Activated naive CD4-positive, alpha-beta T cell treated with Interleukin-2 at 50 U/mL for 16 hours (primary cell): Measurements from ENCODE around the gene ZNF266.

Experiments
- DNase-seq: peaks from one replicate; pipeline ENCODE4 v3.0.0-alpha.2; 2020

Gene ZNF266

DNA sequence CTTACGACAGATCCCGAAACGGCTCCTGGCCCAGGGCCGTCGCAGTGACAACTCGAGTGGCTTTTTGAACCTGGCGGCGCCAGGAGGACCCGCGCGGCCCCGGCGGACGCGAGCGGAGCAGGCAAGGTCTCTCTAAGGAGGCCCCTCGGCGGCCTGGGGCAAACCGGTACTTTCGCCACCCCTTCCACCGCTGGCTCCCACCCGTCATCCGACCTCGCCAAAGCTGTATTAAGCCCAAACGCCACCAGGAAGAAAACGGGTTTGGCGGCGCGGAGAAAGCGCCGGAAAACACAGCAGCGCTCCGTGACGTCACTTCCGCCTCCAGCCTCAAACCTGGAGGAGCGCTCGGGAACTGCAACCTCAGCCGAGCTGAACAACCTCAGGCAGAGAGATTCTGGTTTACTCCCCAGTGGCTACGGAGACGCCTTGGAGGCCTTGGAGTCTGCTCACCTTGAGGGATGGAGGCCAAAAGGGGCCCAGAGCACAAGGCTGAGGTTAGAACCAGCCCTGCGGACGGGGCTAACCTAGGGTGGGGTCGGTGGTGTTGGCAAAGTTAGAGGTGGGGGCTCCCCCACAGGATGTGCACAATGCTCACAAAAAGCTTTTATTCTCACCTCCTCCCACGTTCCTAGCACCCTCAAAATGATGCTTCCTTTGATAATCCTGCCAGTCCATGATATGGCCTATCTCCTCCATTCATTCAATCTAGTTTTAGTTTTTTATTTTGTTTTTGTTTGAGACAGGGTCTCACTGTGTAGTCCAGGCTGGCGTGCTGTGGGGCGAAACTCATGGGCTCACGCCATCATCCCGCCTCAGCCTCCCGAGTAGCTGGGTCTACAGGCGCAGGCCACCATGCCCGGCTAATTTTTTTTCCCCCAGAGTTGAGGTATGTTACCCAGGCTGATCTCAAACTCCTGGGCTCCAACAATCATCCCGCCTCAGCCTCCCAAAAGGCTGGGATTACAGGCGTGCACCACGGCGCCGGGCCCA is at the start of gene ZNF266:
TSS of gene ZNF266 (minus strand) at position 295 of the 990 bp plus-strand sequence. CDS start 15,484 bp downstream, outside the sequence.
- DNase-seq = peak; percentile 93

DNA sequence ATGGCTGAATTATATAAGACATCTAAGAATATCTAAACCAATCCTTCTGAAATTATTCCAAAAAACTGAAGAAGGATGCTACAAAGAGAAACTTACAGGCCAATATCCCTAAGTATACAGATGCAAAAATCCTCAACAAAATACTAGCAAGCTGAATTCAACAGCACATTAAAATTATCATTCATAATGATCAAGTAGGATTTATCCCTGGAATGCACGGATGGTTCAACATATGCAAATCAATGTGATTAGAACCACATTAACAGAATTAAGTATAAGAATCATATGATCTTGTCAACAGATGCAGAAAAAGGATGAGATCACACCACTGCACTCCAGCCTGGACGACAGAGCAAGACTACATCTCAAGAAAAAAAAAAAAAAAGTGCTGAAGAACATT is 49.8 kb upstream of the ZNF266 start:
- DNase-seq = no peak

DNA sequence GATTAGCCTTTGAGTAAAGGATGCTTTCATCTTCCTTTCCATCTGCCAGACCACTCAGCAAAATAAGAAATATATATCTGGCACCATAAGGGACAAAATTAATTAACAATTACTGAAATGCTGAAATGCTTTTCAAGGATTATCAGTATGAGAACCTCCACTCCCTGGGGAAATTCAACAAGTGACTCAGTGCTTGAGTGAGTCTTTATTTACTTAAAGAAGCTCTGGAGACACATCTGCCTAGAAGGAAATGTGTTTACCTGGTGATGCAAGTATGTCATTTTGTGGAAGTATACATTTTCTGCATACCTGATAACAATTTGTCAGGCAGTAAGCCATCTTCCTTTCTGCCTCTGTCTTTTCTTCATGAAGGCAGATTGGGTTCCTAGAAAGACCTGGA is 39.6 kb upstream of the ZNF266 start:
- no peak for DNase-seq

DNA sequence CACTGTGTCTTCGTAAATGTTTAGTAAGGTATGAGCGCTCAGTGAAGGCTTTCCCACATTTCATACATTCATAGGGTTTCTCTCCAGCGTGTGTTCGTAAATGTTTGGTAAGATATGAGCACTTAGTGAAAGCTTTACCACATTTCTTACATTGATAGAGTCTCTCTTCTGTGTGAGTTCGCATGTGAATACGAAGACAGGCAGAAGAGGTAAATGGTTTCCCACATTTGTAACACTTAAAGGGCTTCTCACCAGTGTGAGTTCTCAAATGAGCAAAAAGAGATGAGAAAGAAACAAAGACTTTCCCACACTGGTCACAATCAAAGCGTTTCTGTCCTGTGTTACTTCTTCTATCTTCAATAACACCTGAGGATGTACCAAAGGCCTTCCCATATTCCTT is 31.8 kb upstream of the ZNF266 start:
- DNase-seq = no peak

DNA sequence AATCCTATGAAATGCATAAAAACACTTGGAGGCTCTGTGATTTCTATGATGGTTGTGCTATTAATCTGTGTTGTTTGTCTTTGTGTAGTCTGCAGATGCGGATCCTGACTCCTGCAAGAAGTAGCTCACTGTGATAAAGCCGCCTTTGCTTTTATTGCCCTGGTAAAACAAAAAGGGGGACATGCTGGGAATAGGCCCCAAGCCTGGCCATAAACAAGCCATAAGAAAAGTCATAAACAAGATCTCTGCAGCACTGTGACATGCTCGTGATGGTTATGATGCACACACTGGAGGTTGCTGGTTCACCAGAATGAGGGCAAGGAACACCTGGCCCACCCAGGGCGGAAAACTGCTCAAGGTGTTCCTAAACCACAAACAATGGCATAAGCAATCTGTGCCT is 26.6 kb upstream of the ZNF266 start:
- DNase-seq = no peak

DNA sequence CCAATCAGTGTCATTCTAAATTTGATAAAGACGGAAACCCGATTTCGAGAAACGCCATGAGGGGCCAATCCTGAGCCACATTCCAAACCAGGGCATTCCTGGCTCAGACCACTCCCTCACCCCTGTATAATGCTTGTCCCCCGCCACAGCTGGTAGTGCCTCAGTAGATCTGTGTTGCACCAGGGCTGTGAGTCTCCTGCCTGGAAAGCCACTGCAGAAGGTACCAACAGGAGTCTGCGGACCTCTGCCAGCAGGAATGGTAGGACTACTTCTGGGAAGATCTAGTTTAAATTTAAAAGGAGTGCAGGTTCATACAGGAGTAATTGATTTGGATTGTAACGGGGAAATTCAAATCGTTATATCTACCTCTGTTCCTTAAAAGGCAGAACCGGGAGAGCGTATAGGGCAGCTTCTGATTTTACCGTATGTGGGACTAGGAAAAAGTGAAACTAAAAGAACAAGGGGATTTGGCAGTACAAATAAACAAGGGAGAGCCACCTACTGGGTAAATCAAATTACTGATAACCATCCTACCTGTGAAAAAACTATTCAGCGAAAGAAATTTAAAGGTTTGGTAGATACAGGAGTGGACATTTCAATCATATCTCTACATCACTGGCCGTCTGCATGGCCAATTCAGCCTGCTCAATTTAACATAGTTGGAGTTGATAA is 20.8 kb upstream of the ZNF266 start:
- DNase-seq = no peak

DNA sequence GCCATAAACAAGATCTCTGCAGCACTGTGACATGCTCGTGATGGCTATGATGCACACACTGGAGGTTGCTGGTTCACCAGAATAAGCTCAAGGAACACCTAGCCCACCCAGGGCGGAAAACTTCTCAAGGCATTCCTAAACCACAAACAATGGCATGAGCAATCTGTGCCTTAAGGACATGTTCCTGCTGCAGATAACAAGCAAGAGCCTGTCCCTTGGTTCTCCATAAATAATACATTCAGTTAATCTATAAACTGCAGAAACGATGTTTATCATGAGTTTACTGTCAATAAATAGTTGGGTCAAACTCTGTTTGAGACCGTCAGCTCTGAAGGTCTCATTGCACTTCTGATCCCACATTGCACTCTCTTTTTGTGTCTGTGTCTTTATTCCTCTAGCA is 18.6 kb upstream of the ZNF266 start:
- DNase-seq = no peak

DNA sequence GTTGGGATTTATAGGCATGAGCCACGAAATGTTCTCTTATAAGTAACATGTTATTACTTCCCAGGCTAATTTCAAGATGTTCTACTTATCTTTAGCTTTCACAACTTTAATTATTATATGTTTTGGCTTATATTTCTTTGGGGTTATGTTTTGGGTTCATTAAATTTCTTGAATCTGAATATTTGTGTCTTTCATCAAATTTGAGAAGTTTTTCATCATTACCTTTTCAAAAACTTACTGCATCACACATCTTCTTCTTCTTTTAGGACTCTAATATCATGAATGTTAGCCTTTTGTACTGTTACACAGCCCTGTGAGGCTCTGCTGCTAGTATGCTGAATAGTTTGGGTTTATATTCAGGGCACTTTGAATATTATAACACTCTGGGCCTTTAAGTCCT is 9.7 kb upstream of the ZNF266 start:
- no peak for DNase-seq

DNA sequence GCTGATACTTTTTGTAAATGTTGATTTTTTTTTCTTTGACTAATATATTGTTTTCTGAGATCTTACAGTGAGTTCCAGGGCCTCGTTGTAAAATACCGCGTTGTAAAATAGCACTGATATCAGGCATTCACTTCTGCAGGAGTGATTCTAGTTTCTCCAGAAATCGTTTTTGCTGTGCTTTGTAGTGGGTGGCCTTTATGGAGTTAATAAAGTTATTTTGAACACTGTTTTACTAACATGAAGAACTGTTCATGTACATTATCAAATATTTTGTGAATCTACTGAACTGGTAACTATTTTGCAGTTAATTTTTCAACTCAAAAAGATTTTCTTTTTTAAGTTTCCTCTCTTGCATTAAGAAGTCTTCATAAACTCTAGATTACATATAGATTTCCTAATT is 985 bp upstream of the ZNF266 start:
- no peak for DNase-seq

DNA sequence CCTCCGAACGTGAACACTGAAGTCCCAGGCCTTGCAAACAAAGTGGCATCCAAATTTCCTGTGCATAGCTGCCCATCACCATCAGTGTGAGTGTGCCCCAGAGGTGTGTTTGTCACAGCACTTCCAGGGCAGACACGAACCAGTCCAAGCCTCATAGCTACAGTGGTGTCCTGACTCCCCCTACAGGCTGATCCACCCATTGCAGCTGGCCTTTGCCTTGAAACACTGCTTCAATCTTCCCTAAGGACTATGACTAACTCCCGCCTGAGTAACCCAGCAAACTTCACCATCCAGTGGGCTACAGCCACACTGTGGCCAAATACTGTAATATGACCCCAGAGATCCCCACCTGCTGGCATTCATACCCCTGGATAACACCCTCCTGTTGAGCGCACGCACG is 3.9 kb downstream of the ZNF266 start:
- peak; percentile 50 for DNase-seq

DNA sequence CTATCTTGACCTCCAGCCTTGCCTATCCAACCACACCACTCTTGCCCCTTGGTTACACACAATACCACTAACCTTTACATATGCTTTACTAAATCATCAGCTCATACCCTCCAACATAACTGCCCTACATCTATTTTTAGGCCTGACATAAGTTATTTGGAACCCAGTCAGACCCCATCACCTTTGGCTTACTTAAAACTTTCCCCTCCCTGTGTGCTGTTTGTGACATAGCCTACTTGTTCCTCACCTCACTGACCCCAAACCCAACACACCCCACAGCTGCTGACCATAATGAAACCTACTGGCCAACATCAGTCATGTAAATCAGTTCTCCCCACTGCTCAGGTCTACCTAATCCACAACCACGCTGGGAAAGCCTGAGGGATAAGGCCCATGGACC is 4.9 kb downstream of the ZNF266 start:
- DNase-seq = no peak

DNA sequence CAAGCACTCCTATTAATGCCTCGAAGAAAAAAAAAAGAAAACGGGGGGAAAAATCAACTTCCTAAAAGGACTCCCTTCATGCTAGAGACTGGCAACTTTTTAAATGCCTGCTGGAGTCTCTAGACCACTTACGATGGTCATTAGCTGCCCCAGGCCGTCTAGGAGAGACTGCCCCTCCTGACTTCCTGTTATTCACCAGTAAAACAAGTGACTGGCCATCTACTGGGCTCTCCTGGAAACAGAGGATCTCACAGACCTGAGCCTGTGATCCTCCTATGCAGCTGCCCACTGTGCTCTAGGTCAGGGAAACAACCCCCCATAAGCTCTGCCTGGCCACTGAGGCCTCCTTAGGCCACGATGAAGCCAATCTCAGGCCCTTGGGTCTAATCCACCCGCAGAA is 7.4 kb downstream of the ZNF266 start:
- DNase-seq = no peak

DNA sequence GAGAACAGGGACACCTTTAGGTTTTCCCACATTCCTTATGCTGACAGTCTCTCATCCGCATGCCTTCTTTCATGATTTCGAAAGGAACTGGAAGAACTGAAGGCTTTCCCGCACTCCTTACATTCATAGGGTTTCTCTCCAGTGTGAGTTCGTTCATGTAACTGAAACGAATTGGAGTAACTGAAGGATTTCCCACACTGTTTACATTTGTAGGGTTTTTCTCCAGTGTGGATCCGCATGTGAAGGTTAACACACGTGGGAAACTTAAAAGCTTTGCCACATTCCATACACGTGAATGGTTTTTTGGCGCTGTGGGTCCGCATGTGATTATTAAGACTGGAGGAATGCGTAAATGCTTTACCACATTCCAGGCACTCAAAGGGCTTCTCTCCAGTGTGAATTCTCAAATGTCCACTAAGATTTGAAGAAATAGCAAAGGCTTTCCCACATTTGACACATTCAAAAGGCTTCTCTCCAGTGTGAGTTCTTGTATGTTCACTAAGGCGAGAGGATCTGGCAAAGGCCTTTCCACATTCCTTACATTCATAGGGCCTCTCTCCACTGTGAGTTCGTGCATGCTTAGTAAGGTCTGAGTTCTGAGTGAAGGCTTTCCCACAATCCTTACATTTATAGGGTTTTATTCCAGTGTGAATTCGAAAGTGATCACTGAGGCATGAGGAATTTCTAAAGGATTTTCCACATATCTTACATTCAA is 22.0 kb downstream of the ZNF266 start:
- DNase-seq = no peak

DNA sequence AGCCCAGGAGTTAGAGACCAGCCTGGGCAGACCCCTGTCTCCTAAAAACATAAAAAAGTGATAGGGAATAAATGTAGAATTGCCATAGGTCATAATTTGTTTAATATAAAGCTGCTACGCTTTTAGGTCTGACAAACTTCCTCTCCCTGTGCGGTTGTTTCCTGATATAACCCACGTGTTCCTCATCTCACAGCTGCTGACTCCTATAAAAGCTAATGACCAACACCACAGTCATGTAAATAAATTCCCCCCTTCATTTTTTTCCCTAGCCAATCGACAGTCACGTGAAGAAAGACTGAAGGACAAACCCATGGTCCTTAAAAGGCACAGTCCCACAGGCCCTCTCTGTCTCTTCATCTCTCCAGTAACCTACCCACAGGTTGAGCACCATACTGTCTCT is 27.5 kb downstream of the ZNF266 start:
- DNase-seq = no peak

DNA sequence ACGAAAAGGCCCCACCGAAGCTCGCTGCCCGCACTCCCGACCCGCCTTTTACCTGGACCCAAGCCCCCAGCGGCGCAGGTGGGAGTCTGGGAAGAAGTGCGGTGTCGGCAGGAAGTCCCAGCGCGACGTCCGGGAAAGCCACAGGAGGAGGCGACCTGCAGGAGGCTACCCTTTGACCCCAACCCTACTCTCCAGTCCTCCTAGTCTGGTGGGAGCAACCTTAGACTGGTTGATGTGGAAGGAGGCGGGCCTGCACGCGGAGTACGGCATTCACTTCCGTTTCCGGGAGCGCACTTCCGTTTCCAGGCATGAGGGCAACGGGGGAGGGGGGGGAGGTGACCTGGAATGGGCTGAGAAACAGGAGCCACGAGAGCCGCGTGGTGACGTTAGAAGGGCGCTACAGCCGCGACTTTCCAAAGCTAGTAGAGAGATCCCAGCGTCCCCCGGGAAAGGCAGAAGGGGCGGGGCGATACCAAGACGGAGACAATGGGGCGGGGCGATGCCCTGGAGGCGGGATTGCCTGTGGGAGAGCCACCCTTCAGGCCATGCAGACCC is 28.5 kb downstream of the ZNF266 start:
- peak; percentile 58 for DNase-seq

DNA sequence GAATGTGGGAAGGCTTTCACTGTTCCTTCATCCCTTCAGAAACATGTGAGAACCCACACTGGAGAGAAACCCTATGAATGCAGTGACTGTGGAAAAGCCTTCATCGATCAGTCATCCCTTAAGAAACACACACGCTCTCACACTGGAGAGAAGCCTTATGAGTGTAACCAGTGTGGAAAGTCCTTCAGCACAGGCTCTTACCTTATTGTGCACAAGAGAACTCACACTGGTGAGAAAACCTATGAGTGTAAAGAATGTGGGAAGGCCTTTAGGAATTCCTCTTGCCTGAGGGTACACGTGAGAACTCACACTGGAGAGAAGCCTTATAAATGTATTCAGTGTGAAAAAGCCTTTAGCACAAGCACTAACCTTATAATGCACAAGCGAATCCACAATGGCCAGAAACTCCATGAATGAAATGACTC is 54.0 kb downstream of the ZNF266 start:
- no peak for DNase-seq

DNA sequence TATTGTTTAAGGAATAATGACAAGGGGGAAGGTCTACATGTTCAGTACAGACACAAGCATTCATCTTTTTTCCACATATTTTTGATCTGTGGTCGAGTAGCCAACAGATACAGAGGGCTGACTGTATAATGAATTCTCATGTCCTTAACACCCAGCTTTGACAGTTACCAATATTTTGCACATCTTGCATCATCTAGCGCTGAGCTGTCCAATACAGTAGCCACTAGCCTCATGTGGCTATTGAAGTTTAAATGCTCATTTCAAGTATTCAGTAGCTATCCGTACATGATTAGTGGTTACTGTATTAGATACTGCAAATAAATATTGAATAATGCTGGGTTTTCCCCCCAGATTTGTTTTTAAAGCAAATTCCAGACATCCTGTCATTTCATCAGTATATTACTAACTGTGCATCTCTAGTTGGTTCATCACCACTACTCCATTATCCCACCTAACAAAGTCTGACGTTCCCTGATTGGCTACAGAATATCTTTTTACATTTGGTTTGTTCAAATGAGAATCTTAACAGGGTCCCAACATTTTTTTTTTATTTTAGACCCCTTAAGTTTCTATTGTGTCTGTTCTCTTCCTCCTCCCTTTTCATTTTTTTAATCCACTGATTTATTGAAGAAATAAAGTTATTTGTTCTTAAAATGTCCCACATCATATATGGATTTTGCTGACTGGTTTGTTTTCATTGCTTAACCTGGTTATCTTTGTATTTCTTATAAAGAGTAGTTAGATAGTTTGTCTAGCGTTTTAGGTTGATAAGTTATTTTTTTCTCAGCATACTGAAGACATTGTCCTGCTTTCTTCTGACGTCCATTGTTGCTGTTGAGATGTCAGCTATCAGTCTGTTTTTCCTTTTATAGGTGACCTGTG is 64.4 kb downstream of the ZNF266 start:
- no peak for DNase-seq

DNA sequence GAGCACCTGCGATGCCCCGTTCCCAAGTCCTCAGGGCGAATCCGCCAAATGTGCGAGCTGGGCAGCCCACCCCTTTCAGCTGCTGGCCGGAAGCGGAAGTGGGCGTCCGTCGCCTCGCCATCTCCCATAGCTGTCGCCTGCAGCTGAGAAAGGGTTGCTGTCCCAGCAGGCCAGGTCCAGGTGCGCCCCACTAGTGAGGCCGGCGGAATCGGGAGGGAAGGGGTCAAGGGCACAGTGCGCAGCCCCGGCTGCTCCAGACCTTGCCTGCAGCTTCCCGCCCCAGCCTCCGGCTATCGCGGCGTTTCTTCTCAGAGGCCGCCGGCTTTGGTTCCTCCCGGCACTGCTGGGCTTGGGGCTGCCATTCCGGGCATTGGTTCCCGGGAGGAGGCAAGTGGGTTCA is 72.5 kb downstream of the ZNF266 start, which contains the start of gene ZNF177:
TSS of gene ZNF177 (plus strand) at position 109 of the 400 bp plus-strand sequence. CDS start 15,299 bp downstream, outside the sequence.
- DNase-seq = no peak
